GM18499 (cell line): ENCODE data around the gene NFKBIE.

ENCODE experiments used
- ATAC-seq: cut with Tn5 transposase; IDR thresholded peaks from one replicate; pipeline ENCODE4 v1.9.1; 2021; ENCODE audit warnings: moderate number of reproducible peaks; ENCODE audit not compliant: insufficient read depth, unreplicated experiment

Gene NFKBIE

DNA sequence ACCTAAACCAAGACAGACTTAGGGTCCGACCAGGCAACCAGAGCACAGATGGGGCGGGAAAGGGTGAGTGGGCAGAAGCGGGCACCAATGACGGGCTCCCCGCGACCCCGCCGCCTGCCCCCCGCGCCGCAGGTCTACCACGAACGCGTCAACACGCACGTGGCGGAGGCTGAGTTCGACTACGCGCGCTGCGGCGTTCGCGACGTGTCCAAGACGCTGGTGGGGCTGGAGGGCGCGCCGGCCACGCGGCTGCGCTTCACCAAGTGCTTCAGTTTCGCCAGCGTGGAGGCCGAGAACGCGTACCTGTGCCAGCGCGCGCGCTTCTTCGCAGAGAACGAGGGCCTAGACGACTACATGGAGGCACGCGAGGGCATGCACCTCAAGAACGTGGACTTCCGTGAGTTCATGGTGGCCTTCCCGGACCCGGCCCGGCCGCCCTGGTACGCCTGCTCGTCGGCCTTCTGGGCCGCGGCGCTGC lies 10.0 kb upstream of the NFKBIE start:
- ATAC-seq = no peak

GRCh38 chr6:44273617-44274016 lies 8.3 kb upstream of the NFKBIE start:
- ATAC-seq = no peak

DNA sequence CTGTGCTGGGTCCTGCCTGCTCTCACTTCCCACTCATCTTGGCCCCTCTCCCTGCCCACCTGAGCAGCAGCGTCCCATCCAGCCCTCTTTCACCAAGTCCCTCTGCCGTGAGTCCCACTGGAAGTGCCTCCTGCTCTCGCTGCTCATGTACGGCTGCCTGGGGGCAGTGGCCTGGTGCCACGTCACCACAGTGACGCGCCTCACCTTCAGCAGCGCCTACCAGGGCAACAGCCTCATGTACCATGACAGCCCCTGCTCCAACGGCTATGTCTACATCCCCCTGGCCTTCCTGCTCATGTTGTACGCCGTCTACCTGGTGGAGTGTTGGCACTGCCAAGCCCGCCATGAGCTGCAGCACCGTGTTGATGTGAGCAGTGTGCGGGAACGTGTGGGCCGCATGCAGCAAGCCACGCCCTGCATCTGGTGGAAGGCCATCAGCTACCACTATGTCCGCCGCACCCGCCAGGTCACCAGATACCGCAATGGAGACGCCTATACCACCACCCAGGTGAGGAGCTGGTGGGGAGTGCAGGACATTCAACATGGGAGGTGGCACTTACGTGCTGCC lies 7.7 kb upstream of the NFKBIE start:
- no peak for ATAC-seq

DNA sequence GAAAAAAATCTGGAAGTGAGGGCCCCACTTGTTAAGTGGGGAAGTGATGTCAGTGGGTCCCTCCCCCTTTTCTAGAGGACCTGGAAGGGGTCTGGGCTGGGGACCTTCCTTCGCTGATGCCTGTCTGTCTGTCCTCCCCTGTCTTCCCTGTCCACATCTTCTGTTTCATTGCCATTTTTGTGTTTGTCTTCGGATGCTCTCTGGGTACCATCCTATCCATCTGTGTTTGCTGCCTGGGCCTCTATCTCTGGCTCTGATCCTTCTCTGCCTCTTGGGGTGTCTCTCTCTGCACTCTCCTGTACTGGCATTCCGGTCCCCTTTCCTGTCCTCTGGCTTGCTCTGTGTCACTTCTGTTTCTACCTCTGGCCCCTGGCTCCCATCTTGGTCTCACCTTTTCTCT lies 7.2 kb upstream of the NFKBIE start:
- ATAC-seq = no peak

DNA sequence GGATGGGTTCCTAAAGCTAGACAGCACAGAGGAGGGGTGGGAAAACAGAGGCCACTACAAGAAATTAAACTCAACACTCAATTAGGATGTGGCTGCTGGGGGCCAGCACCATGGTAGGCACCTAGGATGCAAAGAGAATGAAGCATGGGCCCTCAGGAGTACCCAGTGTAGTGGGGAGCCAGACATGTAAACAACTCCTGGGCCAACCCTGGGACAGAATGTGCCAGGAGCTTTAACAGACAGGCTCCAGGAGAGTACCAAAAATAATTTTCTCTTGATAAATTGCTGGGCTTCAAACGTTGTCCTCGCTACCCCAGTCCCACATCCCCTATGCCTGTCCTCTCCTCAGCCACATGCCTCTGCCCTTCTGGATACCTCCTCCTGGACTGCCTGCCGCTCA lies 6.6 kb upstream of the NFKBIE start:
- ATAC-seq = no peak

GRCh38 chr6:44271406-44271723 lies 6.0 kb upstream of the NFKBIE start:
- no peak for ATAC-seq

GRCh38 chr6:44270526-44271405 lies 5.4 kb upstream of the NFKBIE start:
- ATAC-seq = no peak

GRCh38 chr6:44269921-44270525 lies 4.7 kb upstream of the NFKBIE start, which contains the start of gene TMEM151B:
Gene TMEM151B, plus strand, starts transcription at chr6:44270450. Its CDS starts 293 bp downstream, at chr6:44270743.
- ATAC-seq = no peak

DNA sequence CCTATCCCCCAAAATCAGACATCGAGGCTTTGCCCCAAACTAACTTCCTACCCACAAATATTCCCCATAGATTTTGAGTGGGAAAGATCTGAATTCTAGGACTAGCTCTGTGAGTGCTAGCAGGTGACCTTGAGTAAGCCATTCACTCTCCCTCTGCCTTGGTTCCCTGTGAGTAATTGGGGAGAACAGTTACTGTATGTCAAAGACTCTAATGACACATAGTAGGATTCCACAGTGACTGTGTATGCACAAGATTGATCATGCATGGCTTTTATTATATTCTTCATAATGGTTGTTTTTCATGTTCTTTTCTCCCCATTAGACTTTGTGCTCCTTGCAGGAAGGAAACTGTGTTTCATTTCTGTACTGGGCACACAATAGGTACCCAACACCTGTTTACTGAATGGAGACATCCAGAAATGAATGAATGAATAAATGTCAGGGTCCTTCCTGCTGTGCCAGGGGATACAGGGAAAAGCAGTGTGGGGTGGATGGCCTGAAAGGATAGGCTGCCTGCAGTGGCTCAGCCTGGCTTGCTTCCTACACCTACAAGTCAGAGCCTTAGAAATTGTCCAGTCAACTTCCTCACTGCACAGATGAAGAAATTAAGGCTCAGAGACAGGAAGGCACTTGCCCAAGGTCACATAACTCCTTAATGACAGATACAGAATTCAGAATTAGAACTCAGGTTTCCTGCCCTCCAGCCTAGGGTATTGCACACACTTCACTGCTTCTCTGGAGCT lies 4.0 kb upstream of the NFKBIE start:
- no peak for ATAC-seq

DNA sequence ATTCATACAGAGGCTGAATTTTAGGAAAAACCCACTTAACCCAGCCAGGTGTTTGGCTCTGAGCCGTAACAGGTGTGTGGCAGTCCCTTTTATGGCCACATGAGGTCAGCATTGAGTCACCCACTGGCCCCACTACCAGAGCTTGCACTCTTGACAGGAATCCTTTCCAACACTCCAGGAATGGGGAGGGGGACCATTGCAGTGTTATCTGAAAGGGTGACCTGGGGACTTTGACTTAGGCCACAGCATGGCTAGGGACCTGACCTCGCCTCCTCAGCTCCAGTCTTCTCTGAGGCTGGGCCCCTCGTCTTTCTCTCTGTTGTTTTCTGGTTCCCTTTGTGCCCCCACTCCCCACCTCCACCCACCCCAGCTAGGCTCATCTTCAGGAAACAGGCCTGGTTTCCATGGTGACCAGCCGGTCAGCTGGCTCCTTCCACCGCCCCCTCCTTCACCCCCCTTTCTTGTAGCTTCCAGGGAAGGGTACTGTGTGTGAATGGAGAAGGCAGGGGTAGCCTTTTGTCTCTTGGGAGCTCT lies 2.8 kb upstream of the NFKBIE start:
- ATAC-seq = no peak

DNA sequence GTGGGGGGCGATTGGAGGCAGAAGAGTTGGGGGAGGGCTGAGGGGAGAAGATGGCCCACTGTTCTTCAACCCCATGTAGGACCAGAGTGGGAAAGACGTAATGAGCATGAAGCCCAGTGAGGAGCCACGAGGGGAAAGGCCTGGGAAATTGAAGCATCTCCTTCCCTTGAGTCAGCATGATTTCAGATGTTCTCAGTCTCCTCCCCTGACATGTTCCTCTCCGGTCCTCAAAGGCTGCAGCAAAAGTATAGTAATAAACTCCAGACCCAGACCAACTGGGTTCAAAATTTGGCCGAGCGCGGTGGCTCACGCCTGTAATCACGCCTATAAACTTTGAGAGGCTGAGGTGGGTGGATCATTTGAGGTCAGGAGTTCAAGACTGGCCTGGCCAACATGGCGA lies 1.9 kb upstream of the NFKBIE start:
- no peak for ATAC-seq

DNA sequence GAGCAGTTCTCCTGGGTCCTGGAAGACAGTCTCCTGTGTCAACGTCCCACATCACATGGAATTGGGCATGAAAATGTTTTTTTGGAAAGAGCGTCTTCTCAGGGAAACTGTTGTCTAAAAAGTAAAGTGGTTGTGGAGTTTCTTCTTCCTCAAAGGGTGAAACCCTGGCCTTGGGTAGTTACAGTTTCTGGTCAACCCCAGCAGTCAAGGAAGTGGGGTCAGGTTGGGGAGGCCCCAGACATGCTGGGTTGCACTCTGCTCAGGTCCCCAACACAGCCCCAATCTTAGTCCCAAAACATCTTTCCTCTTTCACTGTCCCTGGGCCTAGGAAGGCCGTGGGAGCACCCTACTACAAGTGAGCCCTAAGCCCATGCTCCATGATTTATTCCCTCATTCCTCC lies 996 bp upstream of the NFKBIE start:
- ATAC-seq = no peak

DNA sequence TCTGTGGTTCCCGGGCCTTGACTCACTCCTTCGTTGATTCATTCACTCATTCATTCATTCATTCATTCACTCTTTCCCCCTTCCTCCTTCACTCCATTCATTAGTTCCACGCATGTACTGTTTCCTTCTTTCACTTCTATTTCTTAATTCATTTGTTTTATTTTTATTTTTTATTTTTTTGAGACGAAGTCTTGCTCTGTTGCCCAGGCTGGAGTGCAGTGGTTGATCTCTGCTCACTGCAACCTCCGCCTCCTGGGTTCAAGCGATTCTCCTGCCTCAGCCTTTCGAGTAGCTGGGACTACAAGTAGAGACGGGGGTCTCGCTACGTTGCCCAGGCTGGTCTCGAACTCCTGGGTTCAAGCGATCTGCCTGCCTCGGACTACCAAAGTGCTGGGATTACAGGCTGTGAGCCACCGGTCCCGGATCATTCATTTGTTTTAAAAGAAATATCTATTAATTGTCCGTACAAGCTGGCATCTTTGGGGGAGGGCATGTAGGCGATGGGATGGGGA lies 427 bp upstream of the NFKBIE start:
- ATAC-seq = no peak

DNA sequence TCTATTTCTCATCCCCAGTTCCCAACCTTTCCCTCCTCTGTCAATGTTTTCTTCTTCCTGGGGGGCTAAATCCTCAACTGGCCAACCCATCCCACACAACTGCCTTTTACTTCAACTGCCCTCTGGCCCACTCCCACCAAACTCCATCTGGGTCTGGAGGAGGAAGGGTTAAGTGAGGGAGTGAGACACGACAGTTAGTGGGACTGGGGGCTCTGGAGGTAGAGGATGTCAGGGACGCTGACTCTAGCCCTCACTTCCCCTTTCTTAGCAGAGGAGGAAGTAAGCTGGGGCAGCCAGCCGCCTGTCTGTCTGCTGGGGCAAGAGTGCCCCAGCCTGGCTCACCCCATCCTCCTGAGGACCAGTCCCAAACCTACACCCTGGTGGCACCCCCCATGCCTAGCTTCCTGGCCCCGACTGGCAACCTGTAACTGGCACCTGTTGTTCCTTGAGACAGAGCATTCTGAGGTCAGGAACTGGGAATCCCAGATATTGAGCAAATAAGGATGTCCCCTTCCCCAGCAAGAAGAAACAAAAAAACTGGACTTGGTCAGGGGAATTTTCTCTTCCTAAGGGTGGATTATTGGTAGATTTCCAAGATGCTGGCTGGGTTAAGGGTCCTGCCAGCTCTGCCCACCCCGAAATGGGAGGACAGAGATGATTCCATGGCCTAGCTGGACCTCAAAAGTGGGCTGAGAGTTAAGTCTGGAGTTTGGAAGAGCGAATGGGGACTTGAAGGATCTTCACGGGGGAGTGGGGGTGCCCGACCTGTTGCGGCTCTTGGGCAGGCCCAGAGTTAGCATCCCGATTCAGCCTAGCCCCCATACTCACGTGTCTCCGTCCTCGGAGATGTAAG lies 971 bp downstream of the NFKBIE start:
- no peak for ATAC-seq

- ATAC-seq = no peak
These were observed 1.8 kb downstream of the NFKBIE start for GRCh38 chr6:44263354-44264100.

- no peak for ATAC-seq
These were observed 2.6 kb downstream of the NFKBIE start for GRCh38 chr6:44262467-44263353.

DNA sequence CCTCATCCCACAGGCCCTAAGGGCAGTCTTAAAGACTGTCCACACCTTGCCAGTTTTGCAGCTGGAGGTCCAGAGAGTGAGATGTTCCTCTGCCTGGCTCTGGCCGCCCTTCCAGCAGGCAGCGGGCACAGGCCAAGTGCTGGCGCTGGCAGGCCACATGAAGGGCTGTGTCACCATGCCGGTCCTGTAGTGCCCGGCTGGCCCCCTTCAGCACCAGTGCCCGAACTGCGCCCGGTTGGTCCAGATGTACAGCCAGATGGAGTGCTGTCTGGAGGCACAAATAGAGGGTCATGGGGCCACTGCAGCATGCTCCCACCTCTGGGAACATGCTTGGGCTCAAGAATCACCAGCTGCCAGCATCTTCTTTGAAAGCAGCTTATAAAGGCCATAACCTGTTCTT lies 3.8 kb downstream of the NFKBIE start:
- no peak for ATAC-seq
